Endodermal cell (in vitro differentiated cells): ENCODE results near the gene NAV1. TPM values are rescaled to one million over a fixed set of nuclear protein-coding genes. Genes with fewer than 3 reads are reported as not detected.
"Not testable (repeated sequence)": the region's sequence is repeated elsewhere in the genome, so short reads cannot be mapped to it uniquely, and the experiment has no call there.

Experiments
- DNase-seq: peaks from one replicate; pipeline ENCODE4 v3.0.0-alpha.2; 2017
- H3K27ac ChIP-seq: 2 replicates; pipeline ENCODE4 v1.5.1; 2013; ENCODE audit warnings: mild to moderate bottlenecking, low read depth, low read length, moderate library complexity
- H3K27me3 ChIP-seq: 2 replicates; pipeline ENCODE4 v1.6.1; 2013; ENCODE audit warnings: mild to moderate bottlenecking, low read length, moderate library complexity; ENCODE audit not compliant: insufficient read depth, control insufficient read depth, poor library complexity, severe bottlenecking
- H3K36me3 ChIP-seq: 2 replicates; pipeline ENCODE4 v1.7.0; 2013; ENCODE audit warnings: mild to moderate bottlenecking, low read length, moderate library complexity; ENCODE audit not compliant: control insufficient read depth, insufficient read depth
- H3K4me1 ChIP-seq: one replicate; pipeline ENCODE4 v1.7.0; 2013; ENCODE audit warnings: low read length; ENCODE audit not compliant: control insufficient read depth, insufficient read depth
- H3K4me3 ChIP-seq: 2 replicates; pipeline ENCODE4 v1.5.1; 2013; ENCODE audit warnings: mild to moderate bottlenecking, low read length, moderate library complexity
- H3K9ac ChIP-seq: 2 replicates; pipeline ENCODE4 v1.6.1; 2013; ENCODE audit warnings: mild to moderate bottlenecking, low read length, moderate library complexity; ENCODE audit not compliant: poor library complexity, severe bottlenecking; ENCODE audit errors: extremely low read depth
- H3K9me3 ChIP-seq: 2 replicates; pipeline ENCODE4 v1.6.1; 2013; ENCODE audit warnings: mild to moderate bottlenecking, low read length, moderate library complexity; ENCODE audit not compliant: control insufficient read depth
- H3K27ac Mint-ChIP-seq: 2 replicates; pipeline ENCODE4 v1.8.0; 2020; ENCODE audit warnings: mixed read lengths
- H3K27me3 Mint-ChIP-seq: 2 replicates; pipeline ENCODE4 v1.8.0; 2021; ENCODE audit warnings: mild to moderate bottlenecking, mixed read lengths; ENCODE audit not compliant: insufficient read depth
- H3K36me3 Mint-ChIP-seq: 2 replicates; pipeline ENCODE4 v1.8.0; 2020; ENCODE audit warnings: low read depth, mixed read lengths
- H3K4me1 Mint-ChIP-seq: 2 replicates; pipeline ENCODE4 v1.8.0; 2020; ENCODE audit warnings: mixed read lengths
- H3K4me3 Mint-ChIP-seq: 2 replicates; pipeline ENCODE4 v1.8.0; 2020; ENCODE audit warnings: mild to moderate bottlenecking, moderate library complexity, mixed read lengths
- H3K9me3 Mint-ChIP-seq: 2 replicates; pipeline ENCODE4 v1.8.0; 2020; ENCODE audit warnings: mild to moderate bottlenecking, mixed read lengths
- WGBS, 2 experiments: methylation state at CpG; one replicate each; pipeline versions ENCODE4 v1.1.5 to v1.1.7; 2013; ENCODE audit warnings: missing lambda C conversion rate in 2 of 2, mixed read lengths in 1 of 2; ENCODE audit not compliant: insufficient coverage in 1 of 2, insufficient read length in 1 of 2; 5-methylcytosine and 5-hydroxymethylcytosine counted together
- total RNA-seq, 2 donors: library from RNA; stranded (reverse); fragmentation: NEBNext Ultra II Directional in 1 of 2; extraction: Animal tissue kit (Norgen Biotek cat#: 25700) in 1 of 2; gene quantifications; 2 replicates in 1 of 2; 3 replicates in 1 of 2; pipeline ENCODE4 v1.2.1, GENCODE V29; 2021
- TF ChIP-seq, protein P1 (sequence below): fragments of 200-600 bp; sonication (generic); conservative IDR thresholded peaks from 2 replicates; pipeline ENCODE4 v1.5.0; 2021; ENCODE audit warnings: antibody characterized with exemption, mild to moderate bottlenecking

Gene NAV1
- total RNA-seq, 2 donors from 2014 or later, result 42.2 to 62.5 TPM

DNA sequence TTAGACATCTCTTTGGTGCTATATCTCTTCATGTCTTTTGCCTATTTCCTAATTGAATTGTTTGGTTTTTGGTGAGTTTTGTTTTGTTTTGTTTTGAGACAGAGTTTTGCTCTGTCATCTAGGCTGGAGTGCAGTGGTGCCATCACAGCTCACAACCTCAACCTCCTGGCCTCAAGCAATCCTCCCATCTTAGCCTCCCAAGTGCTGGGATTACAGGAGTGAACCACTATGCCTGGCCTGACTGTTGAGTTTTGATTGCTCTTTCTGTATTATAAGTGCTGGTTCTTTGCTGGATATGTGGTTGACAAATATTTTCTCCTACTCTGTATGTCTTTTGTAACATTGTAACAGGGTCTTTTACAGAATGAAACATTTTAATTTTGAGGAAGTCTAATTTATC lies 38.0 kb downstream of the NAV1 start:
- TF ChIP-seq, protein P1, sequence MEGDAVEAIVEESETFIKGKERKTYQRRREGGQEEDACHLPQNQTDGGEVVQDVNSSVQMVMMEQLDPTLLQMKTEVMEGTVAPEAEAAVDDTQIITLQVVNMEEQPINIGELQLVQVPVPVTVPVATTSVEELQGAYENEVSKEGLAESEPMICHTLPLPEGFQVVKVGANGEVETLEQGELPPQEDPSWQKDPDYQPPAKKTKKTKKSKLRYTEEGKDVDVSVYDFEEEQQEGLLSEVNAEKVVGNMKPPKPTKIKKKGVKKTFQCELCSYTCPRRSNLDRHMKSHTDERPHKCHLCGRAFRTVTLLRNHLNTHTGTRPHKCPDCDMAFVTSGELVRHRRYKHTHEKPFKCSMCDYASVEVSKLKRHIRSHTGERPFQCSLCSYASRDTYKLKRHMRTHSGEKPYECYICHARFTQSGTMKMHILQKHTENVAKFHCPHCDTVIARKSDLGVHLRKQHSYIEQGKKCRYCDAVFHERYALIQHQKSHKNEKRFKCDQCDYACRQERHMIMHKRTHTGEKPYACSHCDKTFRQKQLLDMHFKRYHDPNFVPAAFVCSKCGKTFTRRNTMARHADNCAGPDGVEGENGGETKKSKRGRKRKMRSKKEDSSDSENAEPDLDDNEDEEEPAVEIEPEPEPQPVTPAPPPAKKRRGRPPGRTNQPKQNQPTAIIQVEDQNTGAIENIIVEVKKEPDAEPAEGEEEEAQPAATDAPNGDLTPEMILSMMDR, result no peak
- Mint-ChIP-seq H3K27me3 (no peaks in the 10 kb centered on the region), H3K4me3 (no peak overlapping the region), H3K27ac (no peak overlapping the region), H3K9me3 (no peaks in the 10 kb centered on the region), H3K36me3 (no peaks in the 10 kb centered on the region), H3K4me1 (peaks cover 13% of the 10 kb centered on the region)
- H3K4me1 ChIP-seq, result no peaks in the 10 kb centered on the region
- no peaks in the 10 kb centered on the region for H3K27me3 ChIP-seq
- H3K36me3 ChIP-seq, result no peaks in the 10 kb centered on the region
- H3K4me3 ChIP-seq, result no peak overlapping the region
- H3K9ac ChIP-seq, result no peak overlapping the region
- no peak for DNase-seq
- H3K9me3 ChIP-seq, result no peaks in the 10 kb centered on the region
- H3K27ac ChIP-seq, result no peak overlapping the region

DNA sequence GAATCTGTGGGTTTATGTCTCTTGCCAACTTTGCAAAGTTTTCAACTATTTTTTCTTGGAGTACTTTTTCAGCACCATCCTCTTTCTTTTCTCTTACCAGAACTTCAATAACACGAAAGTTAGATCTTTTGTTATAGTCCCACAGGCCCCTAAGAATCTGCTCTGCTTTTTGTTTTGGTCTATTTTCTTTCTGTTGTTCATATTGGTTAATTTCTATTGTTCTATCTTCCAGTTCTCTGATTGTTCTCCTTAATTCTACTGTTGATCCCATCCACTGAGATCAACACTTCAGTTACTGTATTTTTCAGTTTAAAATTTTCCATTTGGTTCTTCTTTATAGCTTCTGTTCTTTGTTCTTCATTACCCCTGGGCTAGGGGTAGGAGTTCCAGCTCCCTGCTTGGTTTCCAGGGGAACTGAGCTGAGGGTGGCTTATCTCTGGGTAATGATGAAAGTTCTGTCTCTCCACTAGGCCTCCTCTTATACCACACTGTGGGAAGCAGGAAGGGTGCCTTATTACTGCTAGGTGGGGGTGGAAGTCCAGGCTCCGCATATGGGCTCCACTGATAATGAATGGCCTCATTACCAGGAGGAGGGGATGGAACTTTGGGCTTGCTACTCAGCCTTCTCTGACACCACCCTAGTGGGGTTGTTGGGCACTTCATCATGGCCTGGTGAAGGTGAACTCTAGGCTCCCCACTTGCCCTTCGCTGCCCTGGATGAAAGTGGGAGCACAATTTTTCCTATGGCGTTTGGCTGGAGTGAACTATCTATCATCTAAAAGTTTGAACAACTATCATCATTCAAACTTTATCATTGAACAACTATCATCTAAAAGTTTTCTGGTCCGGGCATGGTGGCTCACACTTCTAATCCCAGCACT lies 39.3 kb downstream of the NAV1 start:
- 82 to 94% methylated on average over 2 to 5 of the region's 5 CpGs for WGBS, 2 experiments
- no peaks in the 10 kb centered on the region for H3K9me3 Mint-ChIP-seq
- H3K4me1 ChIP-seq, result no peaks in the 10 kb centered on the region
- H3K36me3 Mint-ChIP-seq, result no peaks in the 10 kb centered on the region
- TF ChIP-seq, protein P1, result peak; percentile 44
- H3K27ac Mint-ChIP-seq, result no peak overlapping the region
- H3K4me3 ChIP-seq, result no peak overlapping the region
- H3K9me3 ChIP-seq, result no peaks in the 10 kb centered on the region
- no peak overlapping the region for H3K9ac ChIP-seq
- peaks cover 26% of the 10 kb centered on the region for H3K4me1 Mint-ChIP-seq
- no peak for DNase-seq
- no peak overlapping the region for H3K4me3 Mint-ChIP-seq
- no peaks in the 10 kb centered on the region for H3K27me3 Mint-ChIP-seq
- H3K36me3 ChIP-seq, result no peaks in the 10 kb centered on the region
- no peak overlapping the region for H3K27ac ChIP-seq
- no peaks in the 10 kb centered on the region for H3K27me3 ChIP-seq

DNA sequence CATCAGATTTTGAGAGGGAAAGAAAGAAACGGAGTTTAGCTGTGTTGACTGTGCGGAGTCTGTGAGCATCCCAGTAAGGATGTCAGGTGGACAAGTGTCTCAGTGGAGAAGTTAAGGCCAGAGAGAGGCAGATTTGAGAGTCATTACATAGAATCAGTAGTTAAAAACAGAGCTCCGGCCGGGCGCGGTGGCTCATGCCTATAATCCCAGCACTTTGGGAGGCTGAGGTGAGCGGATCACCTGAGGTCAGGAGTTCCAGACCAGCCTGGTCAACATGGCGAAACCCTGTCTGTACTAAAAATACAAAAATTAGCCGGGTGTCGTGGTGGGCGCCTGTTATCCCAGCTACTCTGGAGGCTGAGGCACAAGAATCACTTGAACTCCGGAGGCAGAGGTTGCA lies 42.4 kb downstream of the NAV1 start:
- not testable (repeated sequence) for H3K27ac ChIP-seq, DNase-seq, H3K27me3 Mint-ChIP-seq, H3K4me3 Mint-ChIP-seq, H3K9me3 ChIP-seq, H3K27me3 ChIP-seq, H3K9ac ChIP-seq, H3K9me3 Mint-ChIP-seq, H3K27ac Mint-ChIP-seq, H3K4me3 ChIP-seq, H3K36me3 ChIP-seq, H3K36me3 Mint-ChIP-seq, H3K4me1 ChIP-seq
- 92 to 94% methylated on average over 12 of the region's 12 CpGs for WGBS, 2 experiments
- peaks cover 32% of the 10 kb centered on the region for H3K4me1 Mint-ChIP-seq
